NCI-H2196 treated with DMSO at 0.1 percent for 48 hours (cell line): ENCODE measurements around the gene CABP4.

Experiments
- DNase-seq: peaks from one replicate; lab custom pipeline; 2025; ENCODE audit not compliant: unreplicated experiment; lab: John Stamatoyannopoulos, UW

The CABP4 gene

GRCh38 chr11:67494371-67495233 is 39.4 kb downstream of the CABP4 start:
- DNase-seq: no peak

DNA sequence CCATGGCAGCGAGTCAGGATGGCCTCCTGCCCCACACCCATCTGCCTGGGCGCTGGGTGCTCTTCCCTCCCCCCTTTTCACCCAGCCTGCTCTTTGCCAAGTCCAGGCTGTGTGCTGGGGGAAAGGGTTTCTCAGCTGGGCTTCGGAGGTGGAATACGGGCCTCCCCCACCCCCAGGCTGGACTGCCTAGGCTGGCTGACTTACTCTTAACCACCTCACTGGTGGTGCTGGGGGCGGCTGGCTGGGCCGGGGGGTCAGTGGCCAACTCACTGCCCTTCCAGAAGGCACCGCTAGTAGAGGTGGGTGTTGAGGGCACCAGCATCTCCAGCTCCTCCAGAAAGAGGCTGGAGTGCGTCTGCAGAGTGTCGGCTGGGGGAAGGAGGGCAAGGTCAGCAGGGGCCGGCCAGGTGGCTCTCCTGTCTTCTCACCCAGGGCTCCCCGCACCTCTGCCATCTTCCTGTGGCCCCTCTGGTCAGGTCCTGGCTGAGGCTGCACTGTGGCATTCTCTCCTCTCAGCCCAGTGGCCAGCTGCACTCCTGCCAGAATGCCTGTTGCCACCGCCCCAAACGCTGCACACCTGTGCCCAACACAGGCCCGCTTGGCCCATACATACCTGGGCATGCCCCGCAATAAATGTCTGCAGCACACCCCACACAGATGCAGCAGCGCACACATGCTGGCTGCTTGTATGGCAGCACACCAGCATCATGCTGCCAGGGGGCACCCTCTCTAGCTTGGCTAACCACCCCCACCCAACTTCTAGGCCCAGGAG is 40.3 kb downstream of the CABP4 start:
- DNase-seq: no peak

DNA sequence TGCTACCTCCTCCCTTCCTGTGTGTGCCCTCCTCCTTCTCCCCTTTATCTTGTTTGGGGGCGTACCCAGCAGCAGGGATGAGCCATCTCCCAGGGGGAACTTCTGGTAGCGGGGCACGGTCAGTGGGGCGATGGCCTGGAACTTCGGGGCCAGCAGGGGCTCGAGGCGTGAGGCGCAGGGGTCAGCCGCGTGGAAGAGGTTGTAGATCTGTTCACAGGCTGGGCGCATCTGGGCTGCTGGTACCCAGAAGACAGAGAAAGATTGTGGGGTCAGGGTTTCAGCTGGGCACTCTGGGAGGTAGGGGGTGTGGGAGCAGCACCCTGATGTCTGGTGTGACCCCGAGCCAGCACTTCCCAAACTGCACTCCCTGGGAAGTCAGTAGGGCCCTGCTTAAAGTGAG is 41.0 kb downstream of the CABP4 start:
- no peak for DNase-seq

- DNase-seq: no peak
These were observed 42.6 kb downstream of the CABP4 start for GRCh38 chr11:67497656-67498291.

DNA sequence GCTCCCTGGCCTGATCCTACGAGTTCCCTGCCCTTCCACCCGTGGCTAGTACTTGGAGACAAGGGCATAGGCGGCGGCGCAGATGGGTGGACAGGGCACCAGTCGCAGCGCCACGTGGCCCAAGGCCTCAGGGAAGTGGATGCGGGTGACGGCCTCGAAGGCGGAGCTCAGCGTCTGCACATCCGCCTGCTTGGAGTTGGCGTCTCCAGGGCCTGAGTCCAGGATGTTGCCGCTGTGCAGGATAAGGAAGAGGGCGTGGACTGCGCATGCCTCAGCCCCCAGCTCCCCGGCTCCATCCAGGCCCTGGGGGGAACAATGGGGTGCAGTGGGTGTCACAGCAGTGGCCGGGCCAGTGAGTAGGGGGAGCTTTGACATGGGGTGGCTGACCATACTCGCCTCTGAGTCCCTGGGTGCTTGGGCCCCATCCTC is 43.4 kb downstream of the CABP4 start:
- no peak for DNase-seq

DNA sequence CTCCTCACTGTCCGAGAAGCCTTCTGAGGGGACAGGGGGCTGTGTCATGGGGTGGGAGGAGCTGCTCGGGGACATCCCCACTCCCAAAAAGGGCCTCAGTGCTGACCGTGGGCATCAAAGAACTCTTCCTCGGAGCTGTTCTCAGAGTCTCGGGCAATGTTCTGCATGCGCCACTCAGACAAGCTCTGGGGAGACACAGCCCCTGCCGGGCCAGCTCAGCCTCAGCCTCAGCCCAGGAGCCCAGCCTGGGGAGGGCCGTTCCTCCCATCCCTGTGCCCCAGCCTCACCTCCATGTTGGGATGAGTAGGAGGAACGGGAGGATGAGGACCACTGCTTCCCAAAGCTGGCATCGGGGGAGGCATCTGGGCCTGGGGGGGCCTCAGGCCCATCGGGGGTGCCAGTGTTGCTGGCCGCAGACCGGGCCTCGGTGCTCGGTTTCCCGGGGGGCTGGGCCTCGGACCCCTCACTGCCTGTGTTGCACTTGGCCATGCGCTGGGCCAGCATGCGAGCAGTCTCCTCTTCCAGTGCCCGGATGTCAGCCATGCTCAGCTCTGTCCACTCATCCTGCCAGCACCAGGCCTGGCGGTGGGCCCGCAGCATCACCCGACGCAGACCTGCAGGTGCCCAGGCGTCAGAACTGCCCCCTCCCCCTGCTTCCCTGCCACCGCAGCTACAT is 44.8 kb downstream of the CABP4 start:
- no peak for DNase-seq

DNA sequence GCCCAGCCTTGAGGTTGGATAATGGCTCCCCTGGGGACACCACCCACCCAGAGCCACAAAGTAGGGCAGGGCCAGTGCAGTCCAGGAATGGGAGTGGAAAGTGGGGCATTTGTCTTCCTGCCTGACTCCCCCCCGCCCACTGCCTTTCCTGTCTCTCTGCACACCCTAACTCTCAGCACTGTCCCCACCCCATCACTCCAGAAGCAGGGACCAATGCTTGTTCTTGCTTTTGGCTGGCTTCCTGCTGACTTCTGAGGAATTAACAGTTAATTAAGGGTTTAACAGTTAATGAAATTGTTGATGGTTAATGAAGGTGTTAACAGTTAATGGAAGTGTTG is 45.3 kb downstream of the CABP4 start:
- no peak for DNase-seq

GRCh38 chr11:67500831-67501715 is 45.9 kb downstream of the CABP4 start:
- no peak for DNase-seq

- no peak for DNase-seq
These were observed 46.7 kb downstream of the CABP4 start for GRCh38 chr11:67501854-67502253.

DNA sequence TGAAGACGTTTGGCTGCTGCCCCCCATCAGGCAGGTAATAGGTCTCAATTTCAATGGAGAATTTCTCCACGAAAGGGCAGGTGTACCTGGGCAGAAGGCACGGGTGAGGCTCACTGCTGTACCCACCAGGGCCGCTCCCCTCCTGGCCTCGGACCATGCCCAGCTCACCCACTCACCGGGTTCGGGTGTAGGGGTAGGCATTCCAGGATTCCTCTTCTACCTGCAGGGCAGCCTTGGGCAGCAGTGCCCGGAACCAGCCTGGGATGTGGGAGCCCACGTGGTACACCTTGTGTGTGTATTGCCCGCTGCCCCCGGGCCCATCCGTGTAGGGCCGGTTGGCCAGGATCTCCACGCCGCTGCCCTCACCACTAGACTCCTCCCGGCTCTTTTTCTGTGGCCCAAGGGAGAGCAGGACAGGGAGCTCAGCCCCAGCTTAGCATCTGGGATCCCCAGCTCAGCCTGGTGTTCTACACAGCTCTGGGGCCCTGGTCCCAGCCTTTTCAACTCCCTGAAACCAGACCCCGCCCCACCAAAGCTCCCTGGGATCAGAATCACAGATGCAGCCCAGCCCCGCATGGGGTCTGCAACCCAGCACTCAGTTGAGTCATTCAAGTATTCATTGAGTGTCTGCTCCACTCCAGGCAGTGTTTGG is 47.3 kb downstream of the CABP4 start:
- no peak for DNase-seq

GRCh38 chr11:67503119-67504004 is 48.2 kb downstream of the CABP4 start:
- no peak for DNase-seq

DNA sequence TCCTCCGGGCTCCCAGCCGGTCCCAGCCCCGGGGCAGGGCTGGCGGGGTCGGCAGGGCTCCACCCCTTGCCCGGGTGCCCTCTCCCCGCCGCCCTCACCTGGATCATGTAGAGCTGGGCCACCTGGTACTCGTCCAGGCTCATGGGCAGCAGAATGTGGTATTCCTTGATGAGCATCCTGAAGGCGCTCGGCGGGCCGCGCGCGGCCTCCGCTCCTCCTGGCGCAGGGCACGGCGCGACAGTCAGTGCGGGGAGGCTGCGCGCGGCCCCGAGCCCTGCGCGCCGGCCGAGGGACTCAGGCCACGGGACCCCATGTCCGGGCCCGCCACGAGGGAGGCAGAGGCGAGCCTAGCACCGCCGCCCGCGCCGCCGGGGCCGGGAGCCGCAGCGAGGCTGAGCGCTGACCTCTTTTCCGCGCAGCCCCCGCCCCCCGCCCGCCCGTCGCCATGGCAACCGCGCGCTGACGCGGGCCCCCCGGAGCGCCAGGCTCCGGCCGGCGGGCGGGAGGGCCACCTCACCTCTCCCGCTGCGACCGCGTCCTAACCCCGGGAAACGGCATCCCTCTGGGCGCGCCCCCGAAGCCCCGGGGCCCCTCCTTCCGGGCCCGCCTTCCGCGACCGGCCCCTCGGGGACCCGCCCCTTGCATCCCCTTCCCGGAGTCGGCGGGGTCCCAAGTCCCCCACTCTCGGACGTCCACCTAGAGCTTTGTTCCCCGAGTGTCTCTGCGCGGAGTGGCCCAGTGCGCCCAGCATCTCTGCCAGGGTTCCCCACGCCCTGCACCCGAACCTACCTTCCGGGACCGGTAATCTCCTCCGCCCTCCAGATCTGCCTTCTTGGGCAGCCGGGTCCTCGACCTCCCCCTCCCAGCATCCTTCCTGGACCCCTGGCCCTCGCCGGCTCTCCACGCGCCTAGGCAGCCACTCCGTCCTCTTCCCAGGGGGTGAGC is 49.1 kb downstream of the CABP4 start:
- peak; percentile 10 for DNase-seq

- peak; percentile 22 for DNase-seq
These were observed 49.9 kb downstream of the CABP4 start, which contains the start of gene PITPNM1 for GRCh38 chr11:67504950-67505581. PITPNM1 (minus strand) TSS chr11:67505363; CDS start chr11:67504180, 1,183 bp downstream.

GRCh38 chr11:67505605-67506396 is 50.6 kb downstream of the CABP4 start:
- peak; percentile 90 for DNase-seq

DNA sequence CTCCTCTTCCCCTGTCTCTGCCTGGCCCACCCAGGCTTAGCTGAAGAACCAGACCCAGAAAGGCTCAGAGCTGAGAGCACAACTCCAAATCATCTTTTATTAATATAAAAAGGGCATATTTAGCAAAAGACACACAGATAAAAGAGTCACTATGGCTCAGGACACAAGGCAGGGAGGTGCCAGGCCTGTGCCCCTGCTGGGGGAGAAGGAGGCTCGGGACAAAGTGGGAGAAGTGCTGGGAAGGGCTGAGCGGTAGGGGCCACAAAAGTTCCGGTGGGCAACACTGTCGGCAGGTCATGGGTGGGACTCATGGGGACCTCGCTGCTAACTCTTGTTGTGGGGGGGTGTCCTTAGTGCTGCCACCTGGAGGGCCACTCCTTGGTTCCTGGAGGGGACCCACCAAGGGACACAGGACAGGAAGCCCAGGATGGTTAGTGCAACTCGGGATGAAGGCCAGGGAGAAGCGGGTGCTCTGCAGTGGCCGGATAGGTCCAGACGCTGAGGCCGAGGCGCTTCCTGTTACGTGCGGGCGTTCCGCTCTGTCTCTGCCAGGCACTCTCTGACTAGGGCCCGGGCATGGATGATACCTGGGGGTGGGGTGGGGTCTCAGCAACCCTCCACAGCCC is 51.4 kb downstream of the CABP4 start:
- no peak for DNase-seq
